Small intestine (tissue), 7 donors: ENCODE results near the gene SPHK1. TPM values are rescaled to one million over a fixed set of nuclear protein-coding genes. Genes with fewer than 3 reads are reported as not detected.

Source experiments
- DNase-seq, 2 donors: peaks; one replicate each; pipeline versions ENCODE4 v3.0.0 to v3.0.0-alpha.2; 2013
- FAIRE-seq: peaks from 2 replicates; lab custom pipeline; 2012; peaks lifted over from hg19 to GRCh38; lab: Jason Lieb, UNC
- H3K27ac ChIP-seq, 3 donors: one replicate each; pipeline ENCODE4 v1.5.1; 2013; ENCODE audit warnings: low read length in 2 of 3, mild to moderate bottlenecking in 2 of 3, control low read depth in 1 of 3, inconsistent platforms in 1 of 3, low read depth in 1 of 3, moderate library complexity in 1 of 3
- H3K27me3 ChIP-seq, 3 donors: one replicate each; pipeline ENCODE4 v1.6.1; 2013; ENCODE audit warnings: low read length in 3 of 3, inconsistent platforms in 1 of 3; ENCODE audit not compliant: control insufficient read depth in 3 of 3, insufficient read depth in 3 of 3
- H3K36me3 ChIP-seq, 3 donors: one replicate each; pipeline ENCODE4 v1.6.1; 2013; ENCODE audit warnings: low read length in 3 of 3, inconsistent platforms in 1 of 3, low read depth in 1 of 3, mild to moderate bottlenecking in 1 of 3, moderate library complexity in 1 of 3; ENCODE audit not compliant: control insufficient read depth in 3 of 3, insufficient read depth in 2 of 3
- H3K4me1 ChIP-seq, 3 donors: one replicate each; pipeline ENCODE4 v1.6.1; 2013; ENCODE audit warnings: low read length in 2 of 3, inconsistent platforms in 1 of 3, low read depth in 1 of 3, mild to moderate bottlenecking in 1 of 3, moderate library complexity in 1 of 3; ENCODE audit not compliant: control insufficient read depth in 3 of 3, insufficient read depth in 2 of 3
- H3K4me3 ChIP-seq, 3 donors: one replicate each; pipeline ENCODE4 v1.5.1; 2013; ENCODE audit warnings: low read length in 3 of 3, control low read depth in 1 of 3, inconsistent platforms in 1 of 3, low read depth in 1 of 3, mild to moderate bottlenecking in 1 of 3, moderate library complexity in 1 of 3
- H3K9me3 ChIP-seq, 2 donors: one replicate each; pipeline ENCODE4 v1.6.1; 2013; ENCODE audit warnings: low read depth in 1 of 2, low read length in 1 of 2; ENCODE audit not compliant: control insufficient read depth in 2 of 2, insufficient read depth in 1 of 2
- WGBS, 3 donors: extraction: QIAGEN DNeasy Blood & Tissue Kit; methylation state at CpG; one replicate each; pipeline ENCODE4 v1.1.7; 2013; 5-methylcytosine and 5-hydroxymethylcytosine counted together
- polyA plus RNA-seq, 4 donors: library from polyadenylated mRNA; stranded (reverse) in 3 of 4; unstranded in 1 of 4; fragments of 200-250 nt in 3 of 4; fragments of 120-200 nt in 1 of 4; gene quantifications; one replicate each; pipeline versions ENCODE4 v1.2.1 to v1.2.3, GENCODE V29; 2013
- donor health status: healthy with polysubstance abuse.
- donor health status: control.
- donor health status: control.
- donor health status: Bipolar disorder and iron deficiency.
- donor health status: healthy.

SPHK1 gene
- polyA plus RNA-seq, 4 donors, result 1.0 to 12.7 (median 11.1) TPM

GRCh38 chr17:76378548-76379274 is 5.7 kb upstream of the SPHK1 start:
- DNase-seq (no peak), FAIRE-seq (no peak)
- 79 to 89% (median 85%) methylated on average over 5 of the region's 5 CpGs for WGBS, 3 donors
- peaks cover 0 to 20% (median 0%) of the 10 kb centered on the region in 3 donors for H3K4me1 ChIP-seq
- no peaks in the 10 kb centered on the region for H3K9me3 ChIP-seq
- no peak overlapping the region for H3K27ac ChIP-seq
- H3K27me3 ChIP-seq, result peaks cover 0 to 19% (median 0%) of the 10 kb centered on the region in 3 donors
- no peaks in the 10 kb centered on the region for H3K36me3 ChIP-seq
- no peak overlapping the region for H3K4me3 ChIP-seq

GRCh38 chr17:76379275-76379641 is 5.2 kb upstream of the SPHK1 start:
- WGBS, 3 donors, result 92 to 96% (median 93%) methylated on average over 11 of the region's 11 CpGs

GRCh38 chr17:76379646-76380376 is 4.6 kb upstream of the SPHK1 start:
- DNase-seq (no peak), FAIRE-seq (no peak)
- peaks cover 0 to 21% (median 0%) of the 10 kb centered on the region in 3 donors for H3K4me1 ChIP-seq
- no peak overlapping the region for H3K4me3 ChIP-seq
- H3K27me3 ChIP-seq, result peaks cover 0 to 25% (median 0%) of the 10 kb centered on the region in 3 donors
- no peak overlapping the region for H3K27ac ChIP-seq
- 84 to 92% (median 86%) methylated on average over 18 to 21 of the region's 21 CpGs for WGBS, 3 donors
- H3K36me3 ChIP-seq, result no peaks in the 10 kb centered on the region
- H3K9me3 ChIP-seq, result no peaks in the 10 kb centered on the region

More at GRCh38 chr17:76379275-76379641, 5.2 kb upstream of the SPHK1 start:
- Histone ChIP-seq H3K36me3 (no peaks in the 10 kb centered on the region), H3K9me3 (no peaks in the 10 kb centered on the region), H3K27me3 (peaks cover 0 to 21% (median 0%) of the 10 kb centered on the region in 3 donors), H3K4me3 (no peak overlapping the region), H3K4me1 (peaks cover 0 to 21% (median 0%) of the 10 kb centered on the region in 3 donors), H3K27ac (no peak overlapping the region)
- no peak for FAIRE-seq
- no peak for DNase-seq

GRCh38 chr17:76381633-76382350 is 2.6 kb upstream of the SPHK1 start:
- H3K4me3 ChIP-seq, result peak overlapping the region in 1 of 3 donors; percentile 41
- H3K36me3 ChIP-seq, result no peaks in the 10 kb centered on the region
- WGBS, 3 donors, result 70 to 77% (median 74%) methylated on average over 19 of the region's 19 CpGs
- peak in 1 of 2 donors; percentile 19 for DNase-seq
- H3K27me3 ChIP-seq, result peaks cover 0 to 44% (median 0%) of the 10 kb centered on the region in 3 donors
- no peak overlapping the region for H3K27ac ChIP-seq
- peaks cover 0 to 29% (median 0%) of the 10 kb centered on the region in 3 donors for H3K4me1 ChIP-seq
- no peak for FAIRE-seq
- H3K9me3 ChIP-seq, result no peaks in the 10 kb centered on the region

- 7 to 25% (median 21%) methylated on average over 19 to 21 of the region's 21 CpGs for WGBS, 3 donors
- Histone ChIP-seq H3K27me3 (peaks cover 0 to 46% (median 0%) of the 10 kb centered on the region in 3 donors), H3K27ac (peak overlapping the region in 1 of 3 donors; percentile 89), H3K36me3 (peaks cover 0 to under 1% (median 0%) of the 10 kb centered on the region in 3 donors), H3K4me3 (peak overlapping the region; percentile 36 to 66 (median 41)), H3K4me1 (peaks cover 0 to 28% (median 0%) of the 10 kb centered on the region in 3 donors), H3K9me3 (no peaks in the 10 kb centered on the region)
- no peak for FAIRE-seq
- peak in 1 of 2 donors; percentile 51 for DNase-seq
Observed at GRCh38 chr17:76382351-76382802, 2.0 kb upstream of the SPHK1 start.

- Histone ChIP-seq H3K27me3 (peaks cover 0 to 46% (median 0%) of the 10 kb centered on the region in 3 donors), H3K4me3 (peak overlapping the region; percentile 36 to 66 (median 41)), H3K27ac (peak overlapping the region in 2 of 3 donors; percentile 16 to 89), H3K4me1 (peaks cover 0 to 28% (median 0%) of the 10 kb centered on the region in 3 donors), H3K9me3 (no peaks in the 10 kb centered on the region), H3K36me3 (peaks cover 0 to 3% (median 0%) of the 10 kb centered on the region in 3 donors)
- DNase-seq (peak; percentile 48 to 80), FAIRE-seq (no peak)
- WGBS, 3 donors, result 1 to 2% (median 1%) methylated on average over 54 to 80 of the region's 80 CpGs
Observed at GRCh38 chr17:76382803-76383545, 1.4 kb upstream of the SPHK1 start.

GRCh38 chr17:76383546-76384221 is 725 bp upstream of the SPHK1 start:
- WGBS, 3 donors, result 0 to 1% (median 0%) methylated on average over 48 to 65 of the region's 65 CpGs
- FAIRE-seq, result no peak
- peak in 1 of 2 donors; percentile 68 for DNase-seq
- Histone ChIP-seq H3K4me3 (peak overlapping the region; percentile 36 to 66 (median 41)), H3K27me3 (peaks cover 0 to 46% (median 0%) of the 10 kb centered on the region in 3 donors), H3K9me3 (no peaks in the 10 kb centered on the region), H3K4me1 (peaks cover 0 to 28% (median 0%) of the 10 kb centered on the region in 3 donors), H3K27ac (peak overlapping the region in 2 of 3 donors; percentile 62 to 89), H3K36me3 (peaks cover 0 to 3% (median 0%) of the 10 kb centered on the region in 3 donors)
